Body of pancreas (tissue), 4 donors: Measurements from ENCODE around the gene MICU1.

Source experiments
- POLR2A ChIP-seq, 3 donors: fragments of 450-650 bp; IDR thresholded peaks; one replicate each; pipeline ENCODE4 v1.6.1; 2016; ENCODE audit warnings: antibody characterized with exemption in 3 of 3, mild to moderate bottlenecking in 2 of 3
- TF ChIP-seq, protein P1 (sequence below), 7 experiments: fragments of 450-650 bp in 4 of 7; fragments of 200-600 bp in 3 of 7; sonication (generic) in 3 of 7; IDR thresholded peaks; one replicate each; pipeline ENCODE4 v1.5.1; 2016 to 2019; ENCODE audit warnings: antibody characterized with exemption in 7 of 7

DNA sequence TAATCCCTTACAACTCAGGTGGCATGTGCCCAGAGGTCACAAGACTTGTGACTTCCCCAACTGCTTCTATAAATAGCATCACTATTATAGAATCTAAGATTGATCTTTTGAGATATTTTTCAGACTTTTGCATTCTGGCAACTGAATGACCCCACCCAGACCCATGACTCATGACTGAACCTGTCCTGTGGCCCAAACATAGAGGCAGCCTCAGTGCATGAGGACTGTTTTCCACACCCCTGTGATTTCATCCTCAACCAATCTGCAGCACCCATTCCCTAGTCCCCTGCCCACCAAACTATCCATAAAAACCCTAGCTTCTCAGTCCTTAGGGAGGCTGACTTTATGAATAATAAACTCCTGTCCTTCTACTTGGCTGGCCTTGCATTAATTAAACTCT, 84.5 kb downstream of the MICU1 start:
- no peak for TF ChIP-seq POLR2A (IDR thresholded peaks at IDR 0.05)
- TF ChIP-seq, protein P1, sequence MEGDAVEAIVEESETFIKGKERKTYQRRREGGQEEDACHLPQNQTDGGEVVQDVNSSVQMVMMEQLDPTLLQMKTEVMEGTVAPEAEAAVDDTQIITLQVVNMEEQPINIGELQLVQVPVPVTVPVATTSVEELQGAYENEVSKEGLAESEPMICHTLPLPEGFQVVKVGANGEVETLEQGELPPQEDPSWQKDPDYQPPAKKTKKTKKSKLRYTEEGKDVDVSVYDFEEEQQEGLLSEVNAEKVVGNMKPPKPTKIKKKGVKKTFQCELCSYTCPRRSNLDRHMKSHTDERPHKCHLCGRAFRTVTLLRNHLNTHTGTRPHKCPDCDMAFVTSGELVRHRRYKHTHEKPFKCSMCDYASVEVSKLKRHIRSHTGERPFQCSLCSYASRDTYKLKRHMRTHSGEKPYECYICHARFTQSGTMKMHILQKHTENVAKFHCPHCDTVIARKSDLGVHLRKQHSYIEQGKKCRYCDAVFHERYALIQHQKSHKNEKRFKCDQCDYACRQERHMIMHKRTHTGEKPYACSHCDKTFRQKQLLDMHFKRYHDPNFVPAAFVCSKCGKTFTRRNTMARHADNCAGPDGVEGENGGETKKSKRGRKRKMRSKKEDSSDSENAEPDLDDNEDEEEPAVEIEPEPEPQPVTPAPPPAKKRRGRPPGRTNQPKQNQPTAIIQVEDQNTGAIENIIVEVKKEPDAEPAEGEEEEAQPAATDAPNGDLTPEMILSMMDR (IDR thresholded peaks at IDR 0.05): no peak
